Fibroblast of peridontal ligament (primary cell): ENCODE data around the gene LGALS1.

Source experiments
- DNase-seq: peaks from one replicate; pipeline ENCODE4 v3.0.0-alpha.2; 2010; ENCODE audit errors: extremely low read depth

Gene LGALS1

GRCh38 chr22:37725551-37726240, 50.3 kb downstream of the LGALS1 start:
- no peak for DNase-seq

GRCh38 chr22:37726241-37726887, 50.9 kb downstream of the LGALS1 start:
- peak; percentile 64 for DNase-seq

GRCh38 chr22:37728620-37729019, 53.2 kb downstream of the LGALS1 start:
- no peak for DNase-seq
